Activated T-cell treated with anti-CD3 and anti-CD28 coated beads, Interleukin-2, amount 50 U/mL, for 48 hours (primary cell): ENCODE measurements around the gene APLF.
"Not testable (repeated sequence)": the region's sequence is repeated elsewhere in the genome, so short reads cannot be mapped to it uniquely, and the experiment has no call there.

ENCODE experiments used
- DNase-seq, 2 experiments: peaks; one replicate each; pipeline ENCODE4 v3.0.0-alpha.2; 2020

Gene APLF

GRCh38 chr2:68590702-68591101 lies 123.3 kb downstream of the APLF start:
- DNase-seq = no peak

- DNase-seq = no peak
Measured at GRCh38 chr2:68591225-68591624, 123.8 kb downstream of the APLF start.

DNA sequence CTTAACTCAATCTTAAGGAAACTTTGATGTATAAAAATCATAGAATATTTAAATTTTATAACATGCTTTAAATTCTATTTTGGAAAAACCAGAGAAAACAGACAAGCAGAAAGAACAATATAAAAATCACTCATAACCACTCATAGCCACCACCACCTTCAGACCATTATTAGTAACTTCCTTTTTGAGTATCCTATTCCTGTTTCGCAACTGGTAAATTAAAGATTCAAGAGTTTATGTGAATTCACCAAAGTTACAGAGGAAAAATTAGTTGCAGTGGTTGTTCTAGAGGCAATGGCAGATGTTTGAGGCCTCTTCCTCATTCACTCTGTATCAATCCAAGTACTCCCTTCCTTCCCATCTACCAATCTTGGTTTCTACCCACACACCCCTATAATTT lies 126.7 kb downstream of the APLF start:
- DNase-seq = no peak

DNA sequence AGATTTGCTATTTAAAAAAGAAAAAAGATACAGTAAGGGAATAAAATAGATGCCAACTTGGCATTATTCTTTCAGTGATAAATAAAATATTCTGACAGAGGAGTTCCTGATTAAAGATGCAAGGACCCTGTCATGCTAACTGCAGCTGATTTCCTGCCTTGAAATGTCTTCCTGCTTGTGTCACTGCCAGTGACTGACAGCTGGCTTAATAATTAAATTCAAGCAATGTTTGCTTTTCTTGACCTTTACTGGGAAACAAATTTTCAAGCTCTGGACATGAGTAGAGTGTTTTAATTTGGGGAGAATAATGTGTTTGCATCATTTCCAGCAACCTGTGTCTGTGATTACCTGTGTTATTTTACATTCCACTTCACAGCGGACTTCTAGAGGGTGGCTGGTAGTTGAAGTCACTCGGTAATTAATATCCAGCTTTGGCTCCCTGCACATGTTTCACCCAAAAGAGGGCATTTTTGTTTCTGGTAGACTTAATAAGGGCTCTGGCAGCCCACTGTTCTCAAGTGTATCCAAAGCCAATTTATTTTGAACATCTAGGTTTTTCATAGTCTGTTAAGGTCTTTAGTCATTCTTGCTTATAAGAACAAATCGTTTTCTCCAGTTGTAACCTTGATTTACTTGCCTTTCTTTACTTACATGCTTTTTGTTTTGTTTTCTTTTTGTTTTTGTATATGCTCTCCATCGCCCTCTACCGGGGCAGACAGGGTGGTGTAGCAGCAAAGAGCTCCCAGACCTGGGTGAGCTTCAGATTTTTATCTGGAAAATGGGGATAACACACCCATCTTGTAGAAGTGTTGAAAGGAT lies 127.5 kb downstream of the APLF start:
- DNase-seq = peak; percentile 65 to 66

GRCh38 chr2:68595493-68595785 lies 128.1 kb downstream of the APLF start:
- not testable (repeated sequence) for DNase-seq

DNA sequence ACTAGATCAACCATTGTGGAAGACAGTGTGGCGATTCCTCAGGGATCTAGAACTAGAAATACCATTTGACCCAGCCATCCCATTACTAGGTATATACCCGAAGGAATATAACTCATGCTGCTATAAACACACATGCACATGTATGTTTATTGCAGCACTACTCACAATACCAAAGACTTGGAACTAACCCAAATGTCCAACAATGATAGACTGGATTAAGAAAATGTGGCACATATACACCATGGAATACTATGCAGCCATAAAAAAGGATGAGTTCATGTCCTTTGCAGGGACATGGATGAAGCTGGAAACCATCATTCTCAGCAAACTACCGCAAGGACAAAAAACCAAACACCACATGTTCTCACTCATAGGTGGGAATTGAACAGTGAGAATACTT lies 133.1 kb downstream of the APLF start:
- not testable (repeated sequence) for DNase-seq

GRCh38 chr2:68603059-68603458 lies 135.7 kb downstream of the APLF start:
- DNase-seq = no peak

DNA sequence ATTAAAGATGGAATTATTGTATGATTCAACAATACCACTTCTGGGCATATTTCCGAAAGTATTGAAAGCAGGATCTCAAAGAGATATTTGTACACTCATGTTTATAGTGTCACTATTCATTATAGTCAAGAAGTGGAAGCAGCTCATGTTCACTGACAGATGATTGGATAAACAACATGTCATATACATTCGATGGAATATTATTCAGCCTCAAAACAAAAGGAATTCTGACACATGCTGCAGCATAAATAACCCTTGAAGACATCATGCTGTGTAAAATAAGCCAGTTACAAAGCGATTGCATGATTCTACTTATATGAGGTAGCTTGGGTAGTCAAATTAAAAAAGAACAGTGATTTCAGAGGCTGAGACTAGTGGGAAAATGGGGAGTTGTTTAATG lies 136.7 kb downstream of the APLF start:
- no peak for DNase-seq

DNA sequence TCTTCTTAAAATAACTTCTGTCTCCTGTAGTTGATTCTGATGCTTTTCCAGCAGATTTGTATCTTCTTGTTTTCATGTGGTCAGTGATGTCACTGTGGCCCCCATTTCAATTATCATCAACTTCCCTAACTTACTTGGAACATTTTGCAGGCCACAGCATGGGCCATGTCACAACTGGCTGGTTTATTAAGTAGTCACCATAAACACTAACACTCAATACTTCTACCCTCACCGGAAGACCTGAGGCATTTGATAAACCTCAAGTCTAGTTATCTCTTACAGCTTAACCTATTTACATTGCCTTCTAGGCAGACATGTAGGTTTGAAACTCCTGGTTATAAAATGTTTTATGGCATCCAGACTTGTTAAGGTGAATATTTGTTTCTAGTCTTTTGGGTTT lies 138.6 kb downstream of the APLF start:
- DNase-seq = no peak

DNA sequence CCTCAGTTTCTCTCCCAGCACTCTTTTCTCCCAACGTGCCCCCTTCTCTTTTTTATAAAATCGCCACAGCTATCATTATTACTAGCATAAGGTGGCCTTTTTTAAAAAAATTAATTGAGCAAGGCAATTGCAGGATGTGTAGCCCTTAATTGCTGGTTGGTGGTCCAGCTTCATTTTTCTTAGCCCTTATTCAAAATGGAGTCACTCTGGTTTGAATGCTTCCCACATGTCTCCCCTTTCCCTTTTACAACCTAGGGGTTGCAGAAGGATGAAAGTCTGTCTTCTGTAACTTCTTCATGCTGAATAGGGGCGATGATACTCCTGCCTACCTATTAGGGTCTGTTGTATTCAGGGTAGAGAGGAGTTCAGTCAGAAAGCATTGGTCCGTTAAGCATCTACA lies 139.4 kb downstream of the APLF start:
- no peak for DNase-seq

- DNase-seq = no peak
Measured at GRCh38 chr2:68607837-68608236, 140.5 kb downstream of the APLF start.

- DNase-seq = no peak
Measured at GRCh38 chr2:68612765-68613519, 145.6 kb downstream of the APLF start.

DNA sequence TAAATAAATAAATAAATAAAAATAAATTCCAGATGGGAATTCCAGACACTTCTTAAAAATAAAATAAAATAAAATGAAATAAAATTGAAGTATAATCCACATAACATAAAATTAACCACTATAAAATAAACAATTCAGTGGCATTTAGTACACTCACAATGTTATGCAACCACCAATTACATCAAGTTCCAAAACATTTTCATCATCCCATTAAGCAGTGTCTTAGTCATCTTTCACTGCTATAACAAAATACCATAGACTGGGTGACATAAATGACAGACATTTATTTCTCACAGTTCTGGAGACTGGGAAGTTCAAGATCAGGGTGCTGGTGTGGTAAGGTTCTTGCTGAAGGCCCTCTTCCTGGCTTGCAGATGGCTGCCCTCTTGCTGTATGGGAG lies 153.4 kb downstream of the APLF start:
- no peak for DNase-seq

DNA sequence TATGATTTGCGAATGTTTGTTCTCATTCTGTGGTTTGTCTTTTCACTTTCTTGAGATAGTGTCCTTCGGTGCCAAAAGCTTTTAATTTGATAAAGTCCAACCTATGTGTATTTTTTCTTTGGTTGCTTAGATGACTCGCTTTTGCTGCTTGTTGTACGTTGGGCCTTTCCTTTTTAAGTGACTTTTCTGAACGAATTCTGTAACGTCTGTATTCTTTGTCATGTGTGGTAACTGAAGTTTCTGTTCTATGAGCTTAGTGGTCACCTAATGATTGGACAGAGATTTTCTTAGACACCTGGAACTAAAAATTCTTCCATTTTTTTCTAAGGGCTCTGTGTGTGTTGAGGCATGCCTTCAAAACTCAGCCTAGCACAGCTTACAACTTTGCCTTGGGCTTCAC lies 156.4 kb downstream of the APLF start:
- no peak for DNase-seq

DNA sequence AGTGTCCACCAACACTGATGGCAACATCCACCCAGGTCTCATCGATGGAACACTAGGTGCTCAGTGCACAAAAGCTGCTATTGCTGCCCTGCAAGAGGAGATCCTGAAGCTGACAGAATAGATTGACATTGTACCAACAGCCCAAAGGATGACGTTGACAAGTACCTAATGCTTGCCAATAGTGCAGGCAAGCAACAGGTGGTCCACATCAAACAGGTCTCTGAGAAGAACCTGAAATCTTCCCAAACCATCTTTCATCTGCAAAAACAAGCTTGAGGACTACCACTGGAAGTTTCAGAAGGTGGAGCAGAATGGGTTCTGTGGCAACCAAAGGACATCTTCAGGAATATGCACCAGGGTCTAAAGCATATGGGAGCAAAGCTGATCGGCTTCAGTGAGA lies 160.2 kb downstream of the APLF start:
- no peak for DNase-seq
